NT2/D1 (cell line): ENCODE results near the gene RHOH.

ENCODE experiments used
- SUZ12 ChIP-seq: IDR thresholded peaks from 2 replicates; pipeline ENCODE4 v1.6.1; 2011; ENCODE audit not compliant: insufficient read length, insufficient read depth; ENCODE audit errors: extremely low read depth
- YY1 ChIP-seq: IDR thresholded peaks from 2 replicates; pipeline ENCODE4 v1.6.1; 2011; ENCODE audit not compliant: insufficient read length, insufficient read depth
- ZNF274 ChIP-seq: IDR thresholded peaks from 2 replicates; pipeline ENCODE4 v1.6.1; 2011; ENCODE audit warnings: mild to moderate bottlenecking, low read depth, low read length

GRCh38 chr4:40206426-40206825, 9.6 kb downstream of the RHOH start:
- no peak for TF ChIP-seq ZNF274
- TF ChIP-seq YY1, result no peak
- TF ChIP-seq SUZ12, result no peak
